ENCODE measurements around the gene GNPTG.

Gene GNPTG

DNA sequence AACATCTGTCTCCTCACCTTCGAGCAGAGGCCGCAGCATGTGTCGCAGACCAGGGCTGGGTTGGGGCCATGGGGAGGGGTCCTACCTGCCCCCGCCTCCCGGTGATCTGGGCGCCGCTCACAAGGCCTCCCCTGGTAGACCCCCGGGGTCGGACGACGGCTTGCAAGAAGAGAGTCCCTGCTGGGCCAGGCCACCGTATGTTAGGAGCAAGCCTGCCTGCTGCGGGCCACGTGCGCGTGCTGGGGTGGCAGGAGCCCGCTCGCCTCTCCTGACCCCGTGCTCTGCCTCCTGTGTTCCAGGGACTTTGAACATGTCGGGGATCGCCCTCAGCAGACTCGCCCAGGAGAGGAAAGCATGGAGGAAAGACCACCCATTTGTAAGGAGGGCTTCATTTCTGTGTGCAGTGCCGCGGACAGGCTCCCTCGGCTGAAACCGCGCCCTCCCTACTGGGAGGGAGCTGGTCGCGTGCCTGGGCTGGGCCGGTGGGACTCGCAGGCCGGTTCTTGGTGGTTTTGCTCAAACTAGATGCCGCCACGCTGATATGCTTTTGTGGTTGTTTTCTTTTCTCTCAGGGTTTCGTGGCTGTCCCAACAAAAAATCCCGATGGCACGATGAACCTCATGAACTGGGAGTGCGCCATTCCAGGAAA, 37.9 kb upstream of the GNPTG start:
- DNase-seq (ENCODE audit: insufficient read length, low spot score) (no peak), FAIRE-seq (no peak)
- TF ChIP-seq POLR2A (IDR thresholded peaks at IDR 0.05; ENCODE audit: low read depth, low read length) = no peak

DNA sequence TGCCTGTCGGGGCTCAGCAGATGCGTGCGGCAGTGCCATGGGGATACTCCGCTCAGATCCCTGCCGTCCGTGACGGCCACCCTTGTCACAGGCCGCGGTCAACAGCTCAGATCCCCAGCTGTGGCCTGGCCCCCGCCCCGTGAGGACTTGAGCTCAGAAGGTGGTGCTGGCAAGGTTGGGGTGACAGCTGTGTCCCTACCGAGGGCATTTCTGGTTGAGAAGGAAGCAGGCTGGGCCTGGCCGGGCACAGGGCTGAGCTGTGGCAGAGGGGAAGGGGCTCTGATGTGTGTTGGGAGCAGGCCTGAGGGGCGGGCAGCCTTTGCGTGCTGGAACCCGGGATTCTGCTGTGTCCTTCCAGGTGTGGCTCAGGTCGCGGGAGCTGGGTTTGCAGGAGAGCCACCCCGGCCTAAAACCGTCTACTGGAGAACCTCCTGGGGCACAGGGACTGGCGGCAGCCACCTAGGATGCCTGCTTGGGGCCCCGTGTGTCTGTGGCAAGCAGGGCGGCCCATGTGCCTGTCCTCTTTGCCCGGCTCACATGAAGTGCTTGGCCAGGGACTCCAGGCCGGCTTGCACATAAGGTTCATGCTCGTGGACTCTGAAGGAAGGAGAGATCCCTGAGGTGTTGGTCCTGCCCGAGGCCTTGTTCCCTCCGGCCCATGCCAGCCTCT, 37.2 kb upstream of the GNPTG start:
- no peak for TF ChIP-seq POLR2A (IDR thresholded peaks at IDR 0.05; ENCODE audit: low read depth, low read length)
- FAIRE-seq (no peak), DNase-seq (ENCODE audit: insufficient read length, low spot score) (no peak)

DNA sequence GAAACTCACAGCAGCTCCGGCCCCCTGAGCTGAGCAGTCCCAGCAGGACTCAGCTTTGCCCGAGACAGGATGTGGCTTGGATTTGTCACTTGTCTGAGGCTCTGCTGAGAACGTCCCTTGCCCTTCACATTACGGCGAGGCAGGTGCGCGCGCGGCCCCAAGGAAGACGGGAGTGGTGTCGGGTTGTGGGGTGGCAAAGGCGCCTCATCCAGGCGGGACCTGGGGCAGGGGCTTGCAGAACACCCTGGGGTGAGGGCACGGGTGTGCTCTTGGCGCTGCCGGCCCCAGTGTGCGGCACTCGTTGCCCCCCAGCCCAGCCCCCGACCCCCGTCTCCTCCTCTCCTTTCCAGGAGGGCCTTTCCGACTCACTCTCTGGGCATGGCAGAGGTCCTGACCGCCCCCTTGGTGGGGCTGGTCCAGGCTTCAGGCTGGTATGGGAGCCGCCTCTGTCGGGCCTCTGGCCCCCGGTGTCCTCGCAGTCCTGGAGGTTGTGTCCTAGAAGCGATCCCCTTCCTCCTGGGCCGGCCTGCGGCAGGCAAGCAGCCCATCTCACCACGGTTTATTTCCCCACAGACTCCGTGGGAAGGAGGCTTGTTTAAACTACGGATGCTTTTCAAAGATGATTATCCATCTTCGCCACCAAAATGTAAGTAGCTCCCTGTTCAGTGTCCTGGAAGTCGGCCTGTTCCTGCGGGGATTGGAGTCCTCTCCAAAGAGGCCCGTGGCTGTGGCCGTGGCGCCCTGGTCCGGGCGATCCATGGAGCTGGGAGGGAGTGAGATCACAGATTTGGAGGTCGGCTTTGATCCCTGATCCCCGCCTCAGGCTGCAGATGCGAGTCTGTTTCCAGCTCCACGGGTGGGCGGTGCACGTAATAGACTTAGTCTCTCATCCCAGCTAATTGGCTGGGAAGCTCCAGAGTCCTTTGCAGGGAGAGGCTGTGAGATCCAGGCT, 36.4 kb upstream of the GNPTG start:
- FAIRE-seq (no peak), DNase-seq (ENCODE audit: insufficient read length, low spot score) (no peak)
- TF ChIP-seq POLR2A (IDR thresholded peaks at IDR 0.05; ENCODE audit: low read depth, low read length) = no peak

DNA sequence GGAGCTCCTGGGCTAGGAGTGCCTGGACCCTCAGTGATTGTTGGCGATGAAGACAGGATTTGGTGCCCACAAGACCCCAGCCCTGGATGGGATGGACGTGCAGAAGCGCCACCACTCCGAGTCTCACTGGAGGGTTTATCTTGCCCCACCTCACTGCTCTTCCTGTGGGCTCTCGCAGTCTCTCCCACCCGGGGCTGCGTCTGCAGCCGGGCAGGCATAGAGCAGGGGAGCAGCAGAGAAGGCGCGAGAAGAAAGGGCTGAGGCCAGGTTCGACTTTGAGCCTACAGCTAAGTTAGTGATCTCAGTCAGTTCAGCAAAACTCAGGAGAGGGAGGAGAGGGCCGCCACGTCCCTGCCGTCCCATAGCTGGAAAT, 35.7 kb upstream of the GNPTG start:
- no peak for DNase-seq (ENCODE audit: insufficient read length, low spot score)
- no peak for TF ChIP-seq POLR2A (IDR thresholded peaks at IDR 0.05; ENCODE audit: low read depth, low read length)
- no peak for FAIRE-seq

DNA sequence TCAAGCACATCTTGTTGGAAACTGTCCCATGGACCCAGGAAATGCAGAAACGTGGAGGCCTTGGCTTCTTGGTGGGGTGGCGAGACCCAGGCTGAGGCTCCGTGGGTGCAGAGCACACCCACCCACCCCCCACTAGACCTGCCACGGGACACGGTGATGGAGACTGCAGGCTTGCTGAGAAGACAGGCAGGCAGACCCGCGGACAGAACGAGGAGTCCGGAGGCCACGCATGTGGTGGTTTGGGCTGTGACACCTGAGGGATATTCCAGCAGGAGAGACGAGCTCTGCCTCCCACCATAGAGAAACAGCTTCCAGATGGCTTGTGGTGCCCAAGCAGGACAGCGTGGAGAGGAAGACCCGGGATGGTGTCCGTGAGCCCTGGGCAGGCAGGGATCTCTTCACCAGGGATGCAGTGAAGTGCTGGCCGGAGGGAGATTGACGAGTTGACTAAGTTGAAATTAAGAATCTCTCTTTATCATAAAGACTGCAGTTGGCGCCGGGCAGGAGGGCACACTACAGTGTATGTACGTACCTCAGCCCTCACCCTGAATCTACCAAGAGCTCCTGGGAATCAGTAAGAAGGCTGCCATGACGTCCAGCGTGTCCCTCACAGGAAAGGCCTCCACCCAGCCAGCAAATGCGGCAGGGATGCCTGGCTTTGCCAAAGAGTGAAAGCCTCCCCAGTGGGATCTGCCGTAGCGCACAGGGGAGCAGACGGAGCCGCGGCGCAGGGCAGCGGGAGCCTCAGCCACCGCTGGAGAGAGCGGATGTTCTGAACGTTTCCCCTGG, 34.1 kb upstream of the GNPTG start:
- no peak for FAIRE-seq
- no peak for TF ChIP-seq POLR2A (IDR thresholded peaks at IDR 0.05; ENCODE audit: low read depth, low read length)

DNA sequence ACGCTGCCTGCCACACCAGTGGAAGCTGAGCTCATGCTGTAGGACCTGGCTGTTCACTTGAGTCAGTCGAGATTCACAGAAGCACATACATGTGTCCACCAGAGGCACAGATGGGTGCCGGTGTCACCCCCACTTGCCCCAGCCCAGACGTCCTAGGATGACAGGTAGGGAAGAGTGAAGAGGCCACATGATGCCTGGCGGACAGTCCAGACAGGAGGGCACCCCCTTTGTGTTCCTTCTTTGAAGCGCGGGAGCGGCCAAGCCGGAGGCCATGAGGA, 33.5 kb upstream of the GNPTG start:
- DNase-seq (ENCODE audit: insufficient read length, low spot score) (no peak), FAIRE-seq (no peak)
- TF ChIP-seq POLR2A (IDR thresholded peaks at IDR 0.05; ENCODE audit: low read depth, low read length) = no peak

More for the DNA sequence above, 34.1 kb upstream of the GNPTG start:
- DNase-seq (ENCODE audit: insufficient read length, low spot score) = no peak

DNA sequence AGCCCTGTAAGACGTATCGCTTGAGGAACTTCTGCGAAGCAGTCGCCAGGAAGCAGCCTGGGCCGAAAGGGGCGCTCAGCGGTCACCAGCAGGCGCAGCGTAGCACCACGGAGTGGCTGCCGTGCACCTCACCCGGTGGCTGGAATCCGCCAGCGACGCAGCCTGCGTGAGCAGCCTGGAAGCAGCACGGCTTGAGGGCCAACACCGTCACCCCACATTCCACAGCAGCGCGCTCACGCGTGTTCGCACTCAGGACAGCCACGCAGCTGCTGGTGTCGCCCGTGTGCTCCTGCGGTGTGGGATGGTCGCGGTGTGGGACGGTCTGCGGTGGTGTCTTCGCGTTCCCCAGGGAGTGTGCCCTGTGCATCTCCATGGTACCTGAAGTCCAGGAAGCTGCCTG, 32.7 kb upstream of the GNPTG start:
- no peak for DNase-seq (ENCODE audit: insufficient read length, low spot score)
- FAIRE-seq = no peak
- TF ChIP-seq POLR2A (IDR thresholded peaks at IDR 0.05; ENCODE audit: low read depth, low read length) = no peak

DNA sequence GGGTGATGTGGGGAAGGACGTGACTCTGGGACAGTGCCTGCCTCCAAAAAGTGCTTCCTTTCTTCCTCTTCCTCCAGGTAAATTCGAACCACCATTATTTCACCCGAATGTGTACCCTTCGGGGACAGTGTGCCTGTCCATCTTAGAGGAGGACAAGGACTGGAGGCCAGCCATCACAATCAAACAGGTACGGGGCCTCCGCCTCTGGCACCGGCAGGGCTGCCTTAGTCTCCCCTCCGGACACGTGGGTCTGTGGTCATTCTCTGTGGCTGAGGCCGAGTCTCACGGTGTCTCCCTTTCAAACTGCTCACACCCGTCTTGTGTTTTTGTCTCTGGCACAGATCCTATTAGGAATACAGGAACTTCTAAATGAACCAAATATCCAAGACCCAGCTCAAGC, 31.6 kb upstream of the GNPTG start:
- no peak for FAIRE-seq
- TF ChIP-seq POLR2A (IDR thresholded peaks at IDR 0.05; ENCODE audit: low read depth, low read length) = no peak
- no peak for DNase-seq (ENCODE audit: insufficient read length, low spot score)

DNA sequence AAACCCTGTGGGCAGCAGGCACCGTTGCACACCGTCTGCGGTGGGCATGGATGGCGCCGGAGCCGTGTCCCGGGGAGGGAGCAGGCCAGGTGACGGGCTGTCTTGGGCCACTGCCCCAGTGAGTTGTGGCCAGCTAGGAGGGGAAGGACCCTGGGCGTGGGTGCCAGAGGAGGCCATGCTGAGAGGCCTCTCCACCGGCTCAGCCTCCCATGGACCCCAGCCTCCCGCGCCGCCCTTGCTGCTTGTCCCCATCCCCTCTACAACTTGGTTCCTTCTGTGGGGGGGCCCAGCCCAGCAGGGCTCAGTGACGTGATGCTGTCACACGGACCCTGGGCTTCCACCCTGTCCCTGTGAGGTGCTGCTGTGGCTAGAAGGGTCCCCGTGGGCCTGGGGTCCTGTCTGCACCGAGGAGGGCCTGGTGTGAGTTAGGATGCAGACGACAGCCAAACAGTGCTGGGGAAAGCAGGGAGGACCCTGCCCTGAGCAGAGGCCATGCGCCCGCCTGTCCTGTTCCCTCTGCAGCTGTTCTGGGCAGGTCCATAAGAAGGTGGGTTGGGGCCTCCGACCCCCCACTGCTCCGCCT, 31.0 kb upstream of the GNPTG start:
- DNase-seq (ENCODE audit: insufficient read length, low spot score) = no peak
- no peak for TF ChIP-seq POLR2A (IDR thresholded peaks at IDR 0.05; ENCODE audit: low read depth, low read length)
- FAIRE-seq = no peak

DNA sequence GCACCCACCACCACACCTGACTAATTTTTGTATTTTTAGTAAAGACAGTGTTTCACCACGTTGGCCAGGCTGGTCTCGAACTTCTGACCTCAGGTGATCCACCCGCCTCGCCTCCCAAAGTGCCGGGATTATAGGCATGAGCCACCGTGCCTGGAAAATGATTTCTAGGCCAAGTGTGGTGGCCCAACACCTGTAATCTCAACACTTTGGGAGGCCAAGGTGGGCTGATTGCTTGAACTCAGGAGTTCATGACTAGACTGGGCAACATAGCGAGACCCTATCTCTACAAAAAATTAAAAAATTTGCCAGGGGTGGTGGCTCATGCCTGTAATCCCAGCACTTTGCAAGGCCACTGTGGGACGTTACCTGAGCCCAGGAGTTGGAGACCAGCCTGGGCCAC, 29.3 kb upstream of the GNPTG start:
- TF ChIP-seq POLR2A (IDR thresholded peaks at IDR 0.05; ENCODE audit: low read depth, low read length) = no peak
- FAIRE-seq = no peak
- DNase-seq (ENCODE audit: insufficient read length, low spot score) = no peak

DNA sequence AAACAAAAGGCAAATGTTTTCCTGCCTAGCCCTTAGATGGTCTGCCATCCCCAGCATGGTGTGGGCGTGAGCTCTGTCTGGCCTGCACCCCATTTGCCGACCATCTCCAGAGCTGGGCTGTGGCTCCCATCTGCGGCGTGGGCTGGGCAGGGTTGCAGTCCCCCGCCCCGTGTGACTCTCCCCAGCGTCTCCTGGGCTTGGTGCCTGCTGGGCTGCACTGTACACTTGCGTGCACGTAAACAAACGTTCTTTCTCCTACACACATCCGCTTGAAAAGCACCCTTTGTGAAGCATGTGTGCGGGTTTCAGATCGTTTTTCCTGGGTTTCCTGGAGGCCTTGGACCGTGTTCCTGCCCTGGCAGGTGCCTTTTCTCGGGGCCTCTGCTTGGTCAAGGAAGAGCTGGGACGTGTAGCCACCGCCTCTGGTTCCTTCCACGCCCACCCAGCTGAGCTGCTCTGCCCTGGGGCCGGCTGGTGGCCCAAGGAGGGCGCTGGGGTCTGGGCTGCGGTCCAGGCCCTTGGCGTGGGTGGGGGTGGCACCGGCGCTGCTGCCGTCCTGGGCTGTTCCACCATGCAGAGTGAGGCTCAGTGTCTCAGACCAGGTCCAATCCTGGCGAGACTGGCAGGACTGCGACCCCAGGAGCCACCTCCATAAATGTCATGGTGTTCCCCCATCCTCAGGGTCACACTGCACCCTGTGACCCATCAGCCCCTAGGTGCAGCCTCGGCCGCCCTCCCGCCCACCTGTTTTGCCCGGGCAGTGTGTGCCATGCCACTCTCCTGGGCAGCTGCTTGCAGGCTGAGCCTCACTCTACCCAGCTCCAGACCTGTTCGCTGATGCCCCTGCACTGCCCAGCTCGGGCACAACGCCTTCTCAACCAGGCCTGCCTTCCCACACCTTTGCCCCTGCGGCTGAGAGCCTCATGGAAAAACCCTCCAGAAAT, 28.2 kb upstream of the GNPTG start:
- DNase-seq (ENCODE audit: insufficient read length, low spot score) (no peak), FAIRE-seq (no peak)
- no peak for TF ChIP-seq POLR2A (IDR thresholded peaks at IDR 0.05; ENCODE audit: low read depth, low read length)

DNA sequence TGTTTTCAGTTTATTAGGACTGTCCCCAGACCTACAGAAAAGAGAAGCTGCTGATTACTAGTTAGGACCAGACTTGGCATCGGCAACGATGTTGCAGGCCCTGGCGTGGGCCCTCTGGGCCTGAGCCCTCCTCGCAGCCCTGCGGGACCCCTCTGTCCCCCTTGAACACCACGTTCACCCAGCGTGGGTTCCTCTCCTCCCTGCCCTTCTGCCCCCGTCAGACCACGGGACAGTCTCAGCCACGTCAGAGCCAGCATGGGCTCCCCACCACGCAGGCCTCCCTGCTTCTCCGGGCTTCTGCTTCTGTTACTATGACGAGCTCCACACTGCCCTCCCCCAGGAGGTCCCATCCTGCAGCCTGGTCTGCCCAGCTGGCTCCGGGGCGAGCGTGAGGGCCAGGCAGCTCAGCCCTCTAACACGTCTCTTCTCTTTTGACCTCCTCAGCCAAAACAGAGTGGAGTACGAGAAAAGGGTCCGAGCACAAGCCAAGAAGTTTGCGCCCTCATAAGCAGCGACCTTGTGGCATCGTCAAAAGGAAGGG, 27.4 kb upstream of the GNPTG start:
- no peak for DNase-seq (ENCODE audit: insufficient read length, low spot score)
- FAIRE-seq = no peak
- no peak for TF ChIP-seq POLR2A (IDR thresholded peaks at IDR 0.05; ENCODE audit: low read depth, low read length)
